Measurements from ENCODE around the gene RAB11FIP3.

GRCh38 chr16:564690-565418 is 139.4 kb downstream of the RAB11FIP3 start:
- TF ChIP-seq CTCF (IDR thresholded peaks at IDR 0.05; ENCODE audit: low read depth, low read length): no peak
- TF ChIP-seq EZH2phosphoT487 (IDR thresholded peaks at IDR 0.05; ENCODE audit: low read depth): no peak
